Activated CD4-positive, alpha-beta T cell treated with anti-CD3 and anti-CD28 coated beads for 24 hours (primary cell): ENCODE measurements around the gene FAM76B.

Source experiments
- DNase-seq, 2 donors: peaks; one replicate each; pipeline ENCODE4 v3.0.0-alpha.2; 2020; ENCODE audit warnings: low read depth in 2 of 2

The FAM76B gene

DNA sequence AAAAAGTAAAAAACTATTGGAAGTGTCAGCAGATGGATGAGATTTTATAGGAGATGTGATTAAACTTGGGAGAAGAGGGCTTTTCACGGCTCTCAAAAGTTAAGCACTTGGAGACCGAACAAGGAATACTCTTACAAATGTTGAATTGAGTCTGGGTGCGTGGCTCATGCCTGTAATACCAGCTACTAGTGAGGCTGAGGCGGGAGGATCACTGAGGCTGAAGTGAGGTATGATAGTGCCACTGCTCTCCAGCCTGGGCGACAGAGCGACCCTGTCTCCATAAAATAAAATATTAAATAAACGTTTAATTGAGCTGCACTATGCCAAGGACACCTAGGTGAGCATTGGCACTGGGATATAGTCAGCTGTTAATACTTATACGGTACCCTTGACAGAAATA lies 2.6 kb upstream of the FAM76B start:
- no peak for DNase-seq

DNA sequence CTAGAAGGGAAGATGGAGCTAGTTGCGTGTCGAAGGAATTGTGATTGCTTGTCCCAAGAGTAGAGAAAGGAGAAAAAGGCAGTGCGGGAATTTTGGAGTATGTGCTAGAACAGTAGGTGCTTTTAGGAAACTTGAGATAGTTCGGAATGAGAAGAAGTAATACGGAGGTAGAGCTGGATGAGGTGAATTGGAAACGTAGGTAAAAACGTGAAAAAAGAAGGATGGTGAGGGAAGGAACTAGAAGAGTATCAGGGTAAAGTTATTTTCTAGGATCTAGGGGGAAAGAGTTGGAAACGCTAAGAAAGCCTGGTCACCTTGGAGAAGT lies 2.1 kb upstream of the FAM76B start:
- no peak for DNase-seq

DNA sequence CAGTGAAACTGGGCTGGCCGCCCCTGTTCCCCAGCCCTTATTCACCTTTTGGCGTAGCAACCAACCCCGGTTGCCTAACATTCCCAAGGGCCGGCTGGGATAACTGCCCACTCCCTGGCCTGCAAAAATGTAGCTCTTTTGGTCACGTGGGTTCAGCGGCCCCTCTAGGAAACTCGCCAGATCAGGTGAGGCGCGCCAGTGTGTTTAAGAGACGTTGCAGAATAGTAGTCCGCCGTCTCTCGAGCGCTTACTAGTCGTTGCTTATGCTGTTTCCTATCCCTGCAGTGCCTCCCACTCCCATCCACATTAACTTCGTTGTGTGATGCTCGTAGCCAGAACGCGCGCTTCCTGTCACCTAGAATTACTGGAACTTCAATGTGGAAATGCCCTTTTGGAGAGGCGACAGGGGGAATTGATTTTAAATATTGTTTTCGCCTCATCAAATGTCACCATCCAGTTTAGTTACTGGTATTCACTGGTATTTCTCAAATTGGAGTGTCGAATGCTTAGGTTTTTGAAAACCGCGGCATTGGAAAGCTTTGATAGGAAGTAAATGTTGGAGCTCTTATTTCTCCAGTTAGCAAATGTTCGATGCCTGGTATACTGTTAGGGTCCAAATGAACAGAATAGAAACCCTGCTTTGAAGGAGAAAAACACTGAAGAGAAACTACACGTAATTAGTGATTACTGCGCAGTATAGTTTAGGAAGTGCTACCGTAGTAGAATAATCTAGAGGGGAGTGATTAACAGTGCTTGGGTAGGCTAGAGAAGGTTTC lies 1.5 kb upstream of the FAM76B start:
- DNase-seq = peak; percentile 29 to 37

DNA sequence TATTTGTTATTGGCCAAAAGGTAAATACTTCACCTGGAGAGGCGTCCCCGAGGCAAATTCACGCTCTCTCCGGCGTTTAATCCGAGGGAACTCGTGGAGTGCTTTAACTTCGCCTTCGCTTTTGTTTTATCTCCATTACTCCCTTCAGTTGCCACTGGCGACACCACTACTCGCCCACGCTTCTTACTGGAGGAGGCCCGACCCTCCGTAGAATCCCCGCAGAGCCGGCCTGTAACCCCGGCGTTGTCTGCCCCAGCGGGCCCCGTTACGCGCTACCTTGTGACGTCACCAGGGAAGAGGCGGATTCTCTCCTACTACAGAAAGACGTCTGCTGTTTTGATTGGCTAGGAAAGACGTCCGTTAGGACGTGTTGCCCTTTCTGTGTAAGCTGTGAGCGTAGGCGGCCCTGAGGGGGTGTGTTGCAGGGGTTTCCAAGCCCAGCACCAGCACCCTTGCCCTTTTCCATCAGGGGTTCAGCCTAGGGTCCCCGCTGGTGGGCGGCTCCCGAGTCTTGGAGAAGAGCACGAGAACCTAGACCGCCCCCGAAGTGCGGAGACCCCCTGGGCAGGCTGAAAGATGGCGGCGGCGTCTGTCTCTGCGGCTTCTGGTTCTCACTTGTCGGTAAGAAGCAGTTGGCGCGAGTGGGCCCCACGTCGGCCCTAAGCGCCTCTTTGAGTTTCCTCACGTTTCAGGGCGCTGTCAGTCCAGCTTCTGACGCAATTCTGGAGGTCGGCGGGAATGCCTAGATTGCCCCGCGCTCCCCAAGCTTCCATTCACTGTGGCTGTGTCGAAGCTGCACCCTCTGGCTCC lies 746 bp upstream of the FAM76B start, which contains the start of gene CEP57:
TSS of gene CEP57 (plus strand) at position 376 of the 810 bp plus-strand sequence. CDS start at position 577, 201 bp downstream.
- DNase-seq = peak; percentile 86 to 92

DNA sequence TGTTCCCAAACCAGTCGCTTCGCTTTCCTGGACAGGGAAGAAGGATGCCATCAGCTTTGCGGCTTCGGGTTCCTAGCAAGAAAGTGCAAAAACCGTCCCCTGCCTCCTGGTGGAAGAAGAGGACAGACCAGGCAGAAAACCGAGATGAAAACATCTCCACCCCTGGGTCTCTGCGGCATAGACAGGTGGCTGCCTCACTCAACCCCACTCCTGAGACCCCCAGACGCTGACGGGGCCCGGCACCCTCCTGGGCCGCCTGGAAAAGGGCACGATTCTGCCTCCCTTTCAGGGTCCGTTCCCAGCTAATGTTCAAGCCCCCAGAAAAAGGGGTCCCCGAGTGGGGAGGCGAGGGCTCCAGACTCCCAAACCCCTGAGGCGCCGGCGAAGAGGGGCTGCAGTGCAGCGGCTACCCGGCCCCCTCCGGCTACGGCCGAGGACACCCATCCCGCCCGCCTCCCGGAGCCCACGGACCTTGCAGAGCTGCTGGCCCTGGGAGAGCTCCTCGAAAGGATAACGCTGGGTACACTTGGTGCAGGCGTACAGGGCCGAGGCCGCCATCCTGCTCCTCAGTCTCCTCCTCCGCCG lies 569 bp downstream of the FAM76B start:
- DNase-seq = peak in 1 of 2 donors; percentile 2

DNA sequence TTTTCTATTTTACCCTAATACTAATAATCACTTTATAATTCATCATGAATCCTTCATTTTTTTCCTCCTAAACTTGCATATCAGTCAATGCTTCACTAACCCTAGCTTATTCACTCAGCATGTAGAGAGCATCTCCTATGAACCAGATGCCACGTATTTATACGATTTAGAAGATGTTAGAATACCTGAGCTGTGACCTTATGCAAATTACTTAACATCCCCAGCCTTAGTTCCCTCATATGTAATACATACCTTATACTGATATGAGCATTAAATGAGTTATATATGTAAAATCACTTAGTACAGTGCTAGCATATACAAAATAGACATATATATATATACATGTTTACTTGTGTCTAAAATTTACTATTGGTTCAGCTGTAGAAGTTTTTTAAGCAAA lies 9.0 kb downstream of the FAM76B start:
- no peak for DNase-seq

DNA sequence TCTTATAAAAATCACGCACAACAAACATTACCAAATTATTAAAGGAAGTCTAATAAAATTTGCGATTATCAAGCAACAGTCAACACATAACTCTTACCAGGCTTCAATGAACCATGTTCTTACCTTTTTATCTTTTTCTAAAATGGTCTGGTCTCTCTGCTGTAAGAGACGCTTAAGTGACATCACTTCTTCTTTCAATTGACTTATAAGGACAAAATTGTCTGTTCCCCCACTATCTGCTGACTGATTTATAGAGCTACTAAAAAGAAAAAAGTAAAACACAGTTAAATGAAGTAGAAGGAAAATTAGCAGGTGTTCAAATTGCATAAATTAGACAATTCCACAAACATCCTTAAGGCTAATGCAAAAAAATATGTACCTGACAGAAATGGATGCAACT lies 10.9 kb downstream of the FAM76B start:
- DNase-seq = no peak

DNA sequence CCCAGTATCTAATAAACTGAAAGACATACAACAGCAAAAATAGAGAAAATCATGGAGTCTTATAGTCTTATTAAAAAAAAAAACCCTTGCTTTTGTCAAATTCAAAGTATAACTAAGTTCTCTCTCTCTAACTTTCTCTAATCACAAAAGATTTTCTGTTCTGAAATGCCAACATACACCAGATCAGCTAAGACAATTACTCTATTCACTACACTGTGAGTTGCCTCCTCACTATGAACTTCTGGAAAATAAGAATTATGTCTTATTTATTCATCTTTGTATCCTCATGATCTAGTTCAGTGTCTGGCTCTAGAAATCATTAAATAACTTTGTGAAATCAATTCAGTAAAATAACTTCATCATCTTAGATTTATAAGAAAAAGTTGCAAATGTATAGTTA lies 12.7 kb downstream of the FAM76B start:
- DNase-seq = no peak

DNA sequence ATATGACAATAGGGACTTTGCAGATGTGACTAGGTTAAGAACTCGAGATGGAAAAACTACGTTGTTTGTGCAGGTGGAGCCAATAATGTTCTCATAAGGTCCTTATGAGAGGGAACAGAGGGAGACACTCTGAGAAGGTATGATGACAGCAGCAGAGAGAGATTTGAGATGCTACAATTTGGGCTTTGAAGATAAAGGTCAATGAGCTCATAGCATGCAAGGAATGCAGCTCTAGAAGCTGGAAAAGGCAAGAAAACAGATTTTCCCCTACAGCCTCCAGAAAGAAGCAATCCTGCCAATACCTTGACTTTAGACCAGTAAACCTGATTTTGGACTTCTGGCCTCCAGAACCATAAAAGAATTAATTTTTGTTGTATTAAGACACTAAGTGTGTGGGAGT lies 21.1 kb downstream of the FAM76B start:
- no peak for DNase-seq

DNA sequence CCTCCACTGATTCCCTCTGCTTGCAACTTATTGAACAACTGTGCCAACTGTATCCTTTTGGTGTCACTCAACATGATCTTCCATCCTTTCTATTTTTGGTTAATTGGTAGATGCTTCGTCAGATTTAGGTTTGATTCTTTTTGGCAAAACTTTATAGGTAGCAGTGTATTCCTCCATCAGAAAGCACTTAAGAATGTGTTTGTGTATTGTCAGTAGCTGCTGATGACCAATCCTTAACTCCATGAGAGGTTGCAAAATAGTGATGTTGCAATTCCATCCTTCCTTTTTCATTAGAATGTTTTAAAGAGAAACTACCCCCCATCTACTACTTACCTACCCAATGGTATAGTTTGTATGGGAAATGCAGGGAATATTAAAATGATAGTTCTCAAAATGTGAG lies 22.1 kb downstream of the FAM76B start:
- DNase-seq = no peak

DNA sequence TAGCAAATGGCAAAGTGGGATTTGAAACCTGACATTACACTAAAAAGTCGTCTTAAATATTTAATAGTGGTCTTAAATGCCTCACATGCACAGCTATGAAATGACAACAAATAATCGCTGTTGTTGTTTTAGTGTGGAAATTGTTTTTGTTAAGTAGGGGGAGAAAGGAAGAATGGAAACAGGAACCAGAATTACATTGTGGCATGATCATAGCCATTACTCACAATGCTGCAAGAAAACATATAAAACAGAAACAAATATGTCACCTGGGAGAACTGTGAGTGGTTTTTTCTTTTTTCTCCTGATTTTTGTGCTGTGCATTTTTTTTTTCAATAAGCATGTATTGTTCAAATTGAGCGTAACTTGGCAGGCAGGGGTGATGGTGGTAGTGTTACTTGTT lies 22.9 kb downstream of the FAM76B start:
- no peak for DNase-seq

DNA sequence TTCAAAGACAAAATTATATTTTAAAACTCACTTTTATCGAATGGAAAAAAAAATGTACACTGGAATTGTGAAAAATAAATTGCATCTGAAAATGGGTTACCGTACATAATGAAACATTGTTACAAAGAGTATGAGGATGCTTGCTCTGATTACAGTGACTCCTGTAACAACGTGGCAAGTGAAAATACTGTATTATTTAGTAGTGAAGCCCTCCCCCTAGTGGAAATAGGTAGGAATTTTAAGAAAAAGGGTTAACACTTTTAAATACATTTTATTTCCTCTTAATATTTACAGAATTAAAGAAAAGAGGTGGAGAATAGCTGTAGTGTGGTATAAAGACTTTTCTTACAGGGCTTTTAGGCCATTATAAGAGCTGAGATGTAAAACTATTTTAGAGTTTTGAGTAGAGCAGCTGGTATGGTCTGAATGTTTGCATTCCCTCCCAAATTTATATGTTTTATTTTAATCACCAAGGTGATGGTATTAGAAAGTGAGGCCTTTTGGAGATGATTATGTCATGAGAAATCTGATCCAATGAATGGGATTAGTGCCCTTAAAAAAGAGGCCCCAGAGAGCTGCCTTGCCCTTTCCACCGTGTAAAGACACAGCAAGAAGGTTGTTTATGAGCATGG lies 25.2 kb downstream of the FAM76B start:
- no peak for DNase-seq

DNA sequence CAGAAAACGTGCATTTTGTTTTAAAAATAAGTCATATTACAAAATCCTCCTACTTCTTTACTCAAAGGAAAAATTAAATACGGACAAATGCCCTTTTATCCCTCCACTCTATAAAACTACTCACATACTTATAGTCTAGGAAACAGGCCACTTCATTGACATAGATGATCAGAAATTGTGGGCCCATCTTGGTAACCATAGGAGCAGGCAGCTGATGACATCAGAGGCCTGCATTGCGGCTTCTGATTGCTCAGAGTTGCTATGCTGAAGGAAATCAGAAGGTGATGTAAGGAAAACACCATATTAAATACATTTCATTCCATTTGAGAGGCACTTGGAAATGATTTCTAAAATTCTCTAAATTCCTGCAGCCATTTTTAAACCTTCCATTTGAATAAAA lies 27.0 kb downstream of the FAM76B start:
- DNase-seq = no peak

DNA sequence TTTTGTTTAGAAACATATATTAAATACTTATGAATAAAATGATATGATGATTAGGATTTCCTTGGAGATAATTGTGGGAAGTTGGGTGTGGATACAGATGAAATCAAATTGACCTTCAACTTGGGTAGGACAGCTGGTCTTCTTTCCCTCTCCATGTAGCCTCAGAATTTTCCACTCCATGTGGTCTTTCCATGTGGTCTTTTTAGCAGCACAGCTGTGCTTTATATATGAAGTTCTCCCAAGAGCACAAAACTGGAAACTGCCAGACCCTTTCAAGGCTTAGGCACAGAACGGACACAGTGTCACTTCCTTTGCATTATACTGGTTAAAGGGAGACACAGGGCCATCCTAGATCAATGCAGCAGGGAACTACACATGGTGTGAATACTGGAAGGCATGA lies 28.6 kb downstream of the FAM76B start:
- DNase-seq = no peak

DNA sequence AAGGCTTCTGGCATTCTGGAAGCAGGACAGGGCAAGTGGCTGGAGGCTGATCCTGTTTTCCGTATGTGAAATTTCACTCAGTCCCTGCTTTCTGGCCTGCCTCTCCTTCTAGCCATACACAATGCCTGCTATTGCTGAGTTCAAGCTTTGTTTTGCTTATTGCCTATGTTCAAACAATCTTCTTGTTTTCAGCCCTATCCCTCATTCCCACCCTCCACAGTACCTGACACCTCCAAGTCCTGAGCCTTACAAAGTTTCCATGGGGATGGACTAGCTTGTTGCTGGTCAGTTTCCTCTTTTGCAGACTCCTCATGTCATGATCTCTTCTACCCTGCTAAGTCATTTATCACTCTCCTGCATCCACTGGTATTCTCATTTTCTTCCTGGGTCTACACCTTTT lies 38.1 kb downstream of the FAM76B start:
- DNase-seq = no peak

DNA sequence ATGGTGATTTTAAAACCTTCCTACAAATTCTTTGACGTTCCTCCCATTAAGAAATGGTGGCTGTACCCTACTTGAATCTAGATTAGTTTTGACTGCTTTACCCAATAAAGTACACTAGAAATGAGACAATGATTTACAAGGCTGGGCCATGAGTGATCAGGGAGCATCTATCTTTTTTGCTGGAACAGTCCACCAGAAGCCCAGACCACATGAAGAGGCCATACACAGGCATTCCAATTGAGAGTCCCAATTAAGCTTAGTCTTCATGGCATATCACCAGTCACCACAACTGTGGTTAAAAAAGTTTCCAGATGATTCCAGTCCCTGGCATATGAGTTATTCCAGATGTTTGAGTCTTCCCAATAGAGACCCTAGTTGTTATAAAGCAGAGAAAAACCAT lies 39.5 kb downstream of the FAM76B start:
- DNase-seq = no peak

DNA sequence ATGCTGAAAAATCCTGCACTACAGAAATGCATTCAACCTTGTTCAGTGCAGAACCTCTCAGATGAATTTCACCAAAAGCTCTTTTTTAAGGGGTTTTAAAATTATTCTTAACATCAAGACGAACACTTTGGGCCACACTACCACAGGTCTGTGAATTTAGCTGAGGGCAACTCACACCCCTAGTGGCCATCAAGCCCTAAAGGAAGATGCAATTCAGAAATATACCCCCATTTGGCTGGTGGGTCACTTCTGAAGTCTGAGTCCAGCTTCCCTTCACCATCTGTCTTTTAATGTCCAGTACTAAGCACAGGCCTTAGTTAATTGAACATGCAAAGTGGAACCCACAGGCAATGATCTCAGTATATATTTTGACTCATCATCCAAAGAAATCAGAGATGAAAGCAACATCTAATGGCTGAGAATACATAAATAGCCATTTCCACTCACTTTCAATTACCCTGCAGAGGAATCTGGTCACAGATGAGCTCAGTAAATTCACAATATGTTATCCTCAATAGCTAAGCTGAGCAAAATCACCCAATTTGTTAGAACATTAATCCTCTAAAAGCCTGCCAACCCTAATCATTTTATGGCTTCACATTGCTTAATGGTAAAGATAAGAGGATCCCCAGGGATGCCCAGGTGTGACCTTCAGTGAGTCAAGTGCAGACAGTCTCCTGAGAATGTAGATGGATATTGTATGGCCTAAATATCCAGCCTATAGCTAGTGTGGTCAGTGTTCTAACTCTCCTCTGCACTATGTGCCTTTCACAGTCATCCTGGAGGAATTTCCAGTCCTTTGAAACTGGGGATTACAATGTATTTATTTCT lies 50.3 kb downstream of the FAM76B start:
- DNase-seq = no peak

DNA sequence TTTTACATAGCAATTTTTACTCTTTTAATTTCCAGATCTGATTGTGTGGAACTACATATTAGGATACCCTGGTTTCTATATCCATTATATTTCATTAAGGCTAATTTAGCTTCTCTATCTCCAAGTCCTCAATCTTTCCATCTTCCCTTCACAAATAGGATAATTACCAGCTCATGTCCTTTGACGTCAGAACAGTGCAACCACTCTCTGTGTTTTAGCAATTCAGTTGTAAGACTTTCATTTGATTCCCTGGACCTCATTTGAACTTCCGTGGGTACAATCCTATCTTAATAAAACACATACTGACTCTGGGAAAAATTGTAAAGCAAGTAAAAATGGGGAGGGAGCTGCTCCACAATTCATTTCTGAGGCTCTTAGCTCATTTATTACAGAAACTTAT lies 52.8 kb downstream of the FAM76B start:
- no peak for DNase-seq

DNA sequence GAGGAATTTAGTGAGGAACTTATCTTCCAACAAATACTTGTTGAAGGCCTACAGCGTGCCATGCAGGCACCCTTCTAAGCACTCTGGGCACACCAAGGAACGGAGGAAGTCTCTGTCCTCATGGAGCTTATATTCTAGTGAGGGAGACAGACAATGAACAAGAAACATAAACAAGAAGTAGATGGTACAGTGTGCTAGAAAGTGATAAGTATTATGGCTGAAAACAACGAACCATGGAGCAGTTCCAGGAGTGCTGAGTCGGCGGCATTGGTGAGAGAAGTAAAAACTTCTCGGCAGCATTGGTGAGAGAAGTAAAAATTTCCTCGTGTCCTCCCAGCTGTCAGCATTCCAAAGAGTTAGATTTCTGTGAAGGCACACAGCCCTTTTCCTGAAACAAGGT lies 53.2 kb downstream of the FAM76B start:
- no peak for DNase-seq

DNA sequence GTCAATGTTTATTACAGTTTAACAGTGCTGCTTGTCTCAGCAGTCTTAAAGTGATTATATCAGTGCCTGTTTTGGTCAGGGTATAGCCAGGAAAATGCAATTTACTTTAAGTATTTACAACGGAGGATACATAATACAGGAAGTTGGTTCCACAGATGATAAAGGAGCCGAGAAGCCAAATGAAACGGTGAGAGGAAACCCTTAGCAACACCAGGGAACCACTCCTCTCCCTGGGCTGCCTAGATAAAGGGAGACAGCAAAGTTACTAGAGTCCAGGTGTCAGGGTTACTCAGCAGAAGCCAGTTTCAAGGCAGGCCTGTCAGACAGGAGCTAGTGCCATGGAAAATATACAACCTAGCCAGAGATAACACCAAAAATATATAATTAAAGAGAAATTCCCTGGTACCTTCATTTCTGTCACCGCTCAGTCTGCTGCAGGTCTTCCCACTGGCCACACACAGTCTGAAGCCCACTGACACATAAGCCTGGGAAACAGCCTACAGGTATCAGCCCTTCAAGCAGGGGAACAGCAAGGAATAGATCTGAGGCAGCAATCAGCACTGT lies 55.5 kb downstream of the FAM76B start:
- DNase-seq = no peak

DNA sequence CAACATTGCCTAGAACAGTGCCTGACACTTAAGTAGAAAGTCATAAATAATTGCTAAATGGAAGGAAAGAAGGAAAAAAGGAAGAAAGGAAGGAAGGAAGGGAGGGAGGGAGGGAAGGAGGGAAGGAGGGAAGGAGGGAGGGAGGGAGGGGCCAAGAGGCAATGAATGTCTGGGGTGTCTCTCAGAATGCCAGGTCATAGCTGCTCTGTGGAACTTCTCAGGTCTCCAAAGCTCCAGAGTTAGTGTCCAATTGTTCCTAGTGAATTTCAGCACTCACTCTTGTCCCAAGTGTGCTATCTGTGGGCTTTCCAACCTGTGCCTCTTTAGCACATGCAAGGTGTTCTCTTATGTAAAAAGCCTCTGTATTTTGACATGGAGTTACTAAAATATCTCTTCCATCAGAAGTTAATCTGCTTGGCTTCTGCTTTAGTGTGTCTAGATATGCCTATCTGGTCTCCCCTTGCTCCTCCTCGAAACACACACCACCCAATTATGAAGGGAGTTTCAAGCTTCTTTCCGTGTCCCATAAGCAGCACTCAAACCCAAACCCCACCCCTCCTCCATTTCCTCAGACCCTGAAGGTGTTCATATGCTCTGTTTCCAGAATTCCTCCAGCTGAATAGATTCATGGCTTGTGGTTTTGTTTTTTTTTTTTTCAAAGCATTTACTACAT lies 56.5 kb downstream of the FAM76B start:
- DNase-seq = no peak
